Suprapubic skin (tissue), 4 donors: ENCODE measurements around the gene SEMA5B. TPM values are rescaled to one million over a fixed set of nuclear protein-coding genes. Genes with fewer than 3 reads are reported as not detected.

Source experiments
- DNase-seq, 2 donors: peaks; one replicate each; pipeline ENCODE4 v3.0.0-alpha.2; 2019; ENCODE audit warnings: low spot score in 2 of 2
- H3K27ac ChIP-seq: fragments of 200-600 bp; sonication (generic); one replicate; pipeline ENCODE4 v1.5.1; 2019
- H3K27me3 ChIP-seq: fragments of 200-600 bp; sonication (generic); one replicate; pipeline ENCODE4 v1.5.1; 2019
- H3K36me3 ChIP-seq: fragments of 200-600 bp; sonication (generic); one replicate; pipeline ENCODE4 v1.5.1; 2019
- H3K4me1 ChIP-seq: fragments of 200-600 bp; sonication (generic); one replicate; pipeline ENCODE4 v1.5.1; 2019
- H3K4me3 ChIP-seq: fragments of 200-600 bp; sonication (generic); one replicate; pipeline ENCODE4 v1.5.1; 2019; ENCODE audit warnings: mild to moderate bottlenecking
- H3K9me3 ChIP-seq: fragments of 200-600 bp; sonication (generic); one replicate; pipeline ENCODE4 v1.5.1; 2019
- CTCF ChIP-seq, 2 donors: fragments of 200-600 bp in 1 of 2; fragments of 450-650 bp in 1 of 2; sonication (generic) in 1 of 2; IDR thresholded peaks; one replicate each; pipeline ENCODE4 v1.5.1; 2016 to 2019; ENCODE audit warnings: antibody characterized with exemption in 2 of 2, mild to moderate bottlenecking in 1 of 2, moderate library complexity in 1 of 2
- EP300 ChIP-seq: sonication (generic); formaldehyde crosslinking; IDR thresholded peaks from one replicate; pipeline ENCODE4 v1.6.1; 2017; ENCODE audit warnings: antibody characterized with exemption
- POLR2A ChIP-seq, 2 donors: fragments of 450-650 bp; IDR thresholded peaks; one replicate each; pipeline ENCODE4 v1.6.1; 2017; ENCODE audit warnings: antibody characterized with exemption in 2 of 2, mild to moderate bottlenecking in 2 of 2, moderate library complexity in 2 of 2
- POLR2AphosphoS5 ChIP-seq, 3 donors: sonication (generic); formaldehyde crosslinking; IDR thresholded peaks; one replicate each; pipeline ENCODE4 v1.6.1; 2017; ENCODE audit warnings: antibody characterized with exemption in 3 of 3
- WGBS: methylation state at CpG from one replicate; pipeline ENCODE4 v1.1.5; 2018; 5-methylcytosine and 5-hydroxymethylcytosine counted together
- total RNA-seq, 4 donors: library from RNA; depleted of rRNA; stranded (reverse); fragments of >200 nt; gene quantifications; one replicate each; pipeline ENCODE4 v1.1.0, GENCODE V29; 2016

SEMA5B gene
- total RNA-seq, 4 donors from 2014 or later, result 1.4 to 2.0 (median 1.8) TPM; not detected in 1

DNA sequence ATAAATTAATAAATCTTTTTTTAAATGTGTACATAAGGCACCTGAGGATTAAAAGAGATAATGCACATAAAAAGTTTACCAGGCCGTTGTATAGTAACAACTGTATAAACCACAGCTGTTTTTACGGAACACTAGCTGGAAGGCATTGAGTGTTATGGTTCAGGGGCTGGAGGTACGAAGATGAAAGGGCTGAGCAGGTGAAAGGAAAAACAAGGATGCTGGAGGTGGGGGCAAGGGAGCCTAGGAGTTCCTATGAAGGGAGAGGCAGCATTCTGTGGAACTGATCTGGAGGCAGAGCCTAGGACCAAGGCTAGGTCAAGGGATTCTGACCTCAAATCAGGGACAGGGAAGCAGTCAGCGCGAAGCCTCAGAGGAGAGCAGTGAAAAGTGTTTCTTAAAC lies 8.0 kb downstream of the SEMA5B start:
- Histone ChIP-seq H3K4me3 (no peak overlapping the region), H3K27me3 (peaks cover 27% of the 10 kb centered on the region), H3K36me3 (no peaks in the 10 kb centered on the region), H3K4me1 (no peaks in the 10 kb centered on the region), H3K9me3 (no peaks in the 10 kb centered on the region), H3K27ac (no peak overlapping the region)
- no peak for DNase-seq
- TF ChIP-seq POLR2A (IDR thresholded peaks at IDR 0.05) (no peak), POLR2AphosphoS5 (IDR thresholded peaks at IDR 0.05) (no peak), EP300 (no peak), CTCF (IDR thresholded peaks at IDR 0.05) (no peak)
- 89% methylated on average over 5 of the region's 5 CpGs for WGBS

GRCh38 chr3:123019161-123019560 lies 8.4 kb downstream of the SEMA5B start:
- Histone ChIP-seq H3K4me1 (no peaks in the 10 kb centered on the region), H3K36me3 (no peaks in the 10 kb centered on the region), H3K27ac (no peak overlapping the region), H3K9me3 (no peaks in the 10 kb centered on the region), H3K27me3 (peaks cover 23% of the 10 kb centered on the region), H3K4me3 (no peak overlapping the region)
- 90% methylated on average over 3 of the region's 3 CpGs for WGBS
- no peak for DNase-seq
- TF ChIP-seq CTCF (IDR thresholded peaks at IDR 0.05), result no peak
- TF ChIP-seq EP300, result no peak
- no peak for TF ChIP-seq POLR2A (IDR thresholded peaks at IDR 0.05)
- no peak for TF ChIP-seq POLR2AphosphoS5 (IDR thresholded peaks at IDR 0.05)

DNA sequence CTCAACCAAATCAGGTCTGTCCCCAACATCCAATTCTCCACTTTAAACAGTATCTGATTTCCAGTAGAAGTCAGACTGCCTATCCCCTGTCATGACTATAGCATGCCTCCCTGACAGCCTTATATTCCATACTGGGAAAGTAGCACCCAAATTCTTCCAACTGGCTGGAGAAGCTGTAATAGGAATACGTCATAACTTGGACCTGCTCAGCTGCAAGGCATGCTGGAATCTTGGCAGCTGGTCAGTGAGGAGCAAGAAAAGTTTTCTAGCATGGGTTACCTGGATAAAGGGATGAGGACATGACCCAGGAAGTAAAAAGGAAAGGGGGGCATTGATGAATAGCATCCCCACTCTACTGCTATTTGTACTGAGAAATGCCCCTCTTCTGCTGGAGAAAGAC lies 8.9 kb downstream of the SEMA5B start:
- Histone ChIP-seq H3K27me3 (peaks cover 20% of the 10 kb centered on the region), H3K4me1 (no peaks in the 10 kb centered on the region), H3K36me3 (no peaks in the 10 kb centered on the region), H3K9me3 (no peaks in the 10 kb centered on the region), H3K4me3 (no peak overlapping the region), H3K27ac (no peak overlapping the region)
- TF ChIP-seq POLR2AphosphoS5 (IDR thresholded peaks at IDR 0.05), result no peak
- no peak for TF ChIP-seq EP300
- TF ChIP-seq POLR2A (IDR thresholded peaks at IDR 0.05), result no peak
- TF ChIP-seq CTCF (IDR thresholded peaks at IDR 0.05), result no peak
- WGBS, result 57% methylated on average over 1 of the region's 1 CpG
- no peak for DNase-seq

DNA sequence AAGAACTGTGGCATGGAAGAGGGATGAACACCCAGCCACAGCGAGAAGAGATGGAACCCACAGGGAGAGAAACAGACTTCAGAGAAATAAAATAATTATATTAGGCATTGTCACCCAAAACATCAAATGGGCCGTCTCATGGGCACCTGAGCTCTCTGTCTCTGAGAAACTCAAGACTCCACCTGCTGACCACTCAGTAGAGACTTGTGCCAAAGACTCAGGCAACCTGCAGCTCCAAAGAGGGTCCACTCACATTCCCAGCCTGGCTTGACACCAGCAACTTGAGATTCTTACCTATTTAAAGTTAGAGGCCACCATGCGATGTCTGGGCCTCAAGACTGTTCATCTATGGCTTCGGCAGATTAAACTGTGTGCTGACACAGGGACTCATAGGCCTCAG lies 12.0 kb downstream of the SEMA5B start:
- Histone ChIP-seq H3K9me3 (no peaks in the 10 kb centered on the region), H3K36me3 (no peaks in the 10 kb centered on the region), H3K27ac (no peak overlapping the region), H3K4me3 (no peak overlapping the region), H3K4me1 (no peaks in the 10 kb centered on the region), H3K27me3 (peaks cover 2% of the 10 kb centered on the region)
- no peak for DNase-seq
- TF ChIP-seq POLR2A (IDR thresholded peaks at IDR 0.05) (no peak), CTCF (IDR thresholded peaks at IDR 0.05) (no peak), POLR2AphosphoS5 (IDR thresholded peaks at IDR 0.05) (no peak)
- WGBS, result 91% methylated on average over 3 of the region's 4 CpGs

GRCh38 chr3:123013876-123014275 lies 13.7 kb downstream of the SEMA5B start:
- no peak for DNase-seq
- WGBS, result 69% methylated on average over 6 of the region's 6 CpGs
- Histone ChIP-seq H3K4me3 (no peak overlapping the region), H3K9me3 (no peaks in the 10 kb centered on the region), H3K27ac (no peak overlapping the region), H3K36me3 (no peaks in the 10 kb centered on the region), H3K27me3 (peaks cover 2% of the 10 kb centered on the region), H3K4me1 (no peaks in the 10 kb centered on the region)
- TF ChIP-seq CTCF (IDR thresholded peaks at IDR 0.05), result no peak
- TF ChIP-seq POLR2AphosphoS5 (IDR thresholded peaks at IDR 0.05), result no peak
- no peak for TF ChIP-seq EP300
- TF ChIP-seq POLR2A (IDR thresholded peaks at IDR 0.05), result no peak
